Smooth muscle cell of the brain vasculature (primary cell): ENCODE data around the gene OTOF.

Experiments used
- DNase-seq: peaks from one replicate; pipeline ENCODE4 v3.0.0-alpha.2; 2012; ENCODE audit warnings: low read depth, low spot score

OTOF gene

DNA sequence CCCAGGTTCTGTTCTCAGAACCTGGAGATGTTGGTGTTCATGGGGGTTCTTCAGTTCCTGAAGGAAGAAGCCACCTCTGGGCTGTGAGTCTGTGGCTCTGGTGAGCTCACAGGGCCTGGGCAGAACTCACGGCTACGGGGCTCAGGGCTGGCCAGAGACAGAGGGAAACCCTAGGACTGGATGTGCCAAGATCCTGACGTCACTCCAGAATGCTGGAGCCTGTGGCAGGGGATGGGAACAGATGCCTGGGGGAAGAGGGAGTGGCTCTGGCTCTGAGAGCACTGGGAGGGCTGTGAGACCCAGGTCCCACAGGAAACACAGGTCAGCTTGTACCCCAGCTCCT lies at the start of gene OTOF:
Gene OTOF (minus strand): TSS at position 214 of the 343 bp plus-strand sequence.
- DNase-seq = no peak

DNA sequence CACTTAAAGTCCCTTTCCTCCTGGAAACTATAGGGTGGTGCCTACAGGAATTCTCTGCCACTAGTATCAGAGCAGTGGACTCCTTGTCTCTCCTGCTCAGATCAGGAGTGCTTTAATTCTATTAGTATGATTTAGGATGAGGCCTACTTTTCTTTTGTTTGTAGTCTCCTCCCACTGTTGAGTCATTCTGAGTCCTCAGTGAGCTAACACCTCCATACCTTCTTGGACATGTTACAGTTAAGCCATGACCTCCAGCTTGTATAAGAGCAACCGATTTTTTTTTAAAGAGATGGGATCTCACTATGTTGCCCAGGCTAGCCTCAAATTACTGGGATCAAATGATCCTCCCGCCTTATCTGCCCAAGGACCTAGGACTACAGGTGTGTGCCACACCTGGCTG lies 48.7 kb upstream of the OTOF start:
- no peak for DNase-seq

DNA sequence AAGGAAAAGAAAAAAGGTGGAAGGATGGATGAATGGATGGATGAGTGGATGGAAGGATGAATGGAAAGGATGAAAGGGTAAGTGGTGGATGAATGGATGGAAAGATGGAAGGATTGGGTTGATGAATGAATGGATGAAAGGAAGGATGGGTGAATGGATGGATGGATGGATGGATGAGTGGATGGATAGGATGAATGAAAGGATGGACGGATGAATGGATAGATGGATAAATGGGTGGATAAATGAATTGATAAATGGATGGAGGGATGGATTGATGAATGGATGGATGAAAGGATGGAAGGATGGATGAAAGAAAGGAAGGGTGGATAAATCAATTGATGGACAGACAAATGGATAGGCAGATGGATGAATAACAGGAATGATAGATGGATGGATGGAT lies 48.2 kb upstream of the OTOF start:
- DNase-seq = no peak

DNA sequence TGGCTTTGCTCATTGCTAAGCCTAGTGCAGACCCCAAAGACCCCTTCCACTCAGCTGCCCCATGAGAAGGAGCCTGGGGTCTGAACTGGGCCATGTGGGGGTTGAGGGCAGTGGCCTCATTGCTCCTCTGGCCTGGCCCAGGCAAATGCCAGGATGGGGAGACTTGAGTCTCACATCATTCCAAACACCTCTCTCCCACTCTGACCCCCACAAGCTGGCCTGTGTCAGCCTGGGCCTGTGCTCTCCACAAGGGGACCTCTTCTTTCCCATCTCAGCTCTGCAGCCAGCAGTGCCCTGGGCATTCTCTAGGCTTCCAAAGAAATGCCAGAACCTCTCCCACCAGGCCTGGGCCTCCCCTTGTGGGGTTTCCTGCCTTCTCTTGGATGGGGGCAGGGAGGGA lies 45.8 kb upstream of the OTOF start:
- DNase-seq = no peak

DNA sequence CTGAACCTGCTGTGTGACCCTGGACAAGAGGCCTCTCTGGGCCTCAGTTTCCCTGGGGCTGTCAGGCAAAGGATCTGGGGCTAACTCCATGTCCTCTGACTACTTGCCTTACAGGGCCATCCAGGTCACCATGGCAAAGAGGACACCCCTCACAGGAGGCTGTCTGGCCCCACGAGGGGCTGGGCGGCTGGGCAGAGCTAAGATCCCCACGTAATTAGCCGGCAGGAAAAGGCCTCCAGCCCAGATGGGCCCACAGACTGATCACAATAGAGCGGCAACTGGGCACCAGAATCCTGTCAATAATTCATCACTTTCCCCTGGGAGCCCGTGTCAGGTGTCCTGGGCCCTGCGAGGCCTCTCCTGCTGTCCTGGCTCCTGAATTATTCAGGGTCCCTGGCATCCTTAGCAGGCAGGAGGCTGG lies 44.8 kb upstream of the OTOF start:
- DNase-seq = no peak

DNA sequence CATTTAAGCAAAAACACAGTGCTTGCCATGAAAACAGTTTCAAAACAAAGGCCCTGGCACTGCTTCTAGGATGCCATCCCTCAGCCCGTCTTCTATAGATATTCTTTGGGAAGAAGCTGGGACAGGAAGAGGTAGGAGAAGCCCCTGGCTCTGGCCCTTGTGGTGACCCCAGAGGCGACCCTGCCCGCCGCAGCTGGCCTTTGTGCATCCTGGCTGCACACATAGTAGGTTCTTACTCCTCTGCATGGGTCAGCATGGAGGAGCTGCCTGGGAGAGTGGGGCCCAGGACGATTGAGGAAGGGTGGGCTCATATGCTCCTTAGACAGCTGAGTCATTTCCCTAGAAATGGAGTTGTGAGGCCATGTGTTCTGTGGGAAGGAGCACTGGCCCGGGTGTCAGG lies 44.4 kb upstream of the OTOF start:
- no peak for DNase-seq

DNA sequence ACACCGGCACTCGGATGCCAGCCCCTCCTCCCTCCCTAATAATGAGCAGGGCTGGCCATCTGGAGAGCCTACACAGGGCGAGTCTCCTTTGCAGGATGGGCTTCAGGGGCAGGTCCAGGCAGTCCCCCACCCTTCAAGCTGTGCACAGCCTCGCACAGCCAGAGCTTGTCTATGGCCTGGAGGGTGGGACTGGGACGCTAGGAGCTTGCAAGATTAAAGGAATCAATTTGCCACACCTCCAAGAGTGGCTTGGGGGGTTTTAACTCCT lies 43.9 kb upstream of the OTOF start:
- no peak for DNase-seq

DNA sequence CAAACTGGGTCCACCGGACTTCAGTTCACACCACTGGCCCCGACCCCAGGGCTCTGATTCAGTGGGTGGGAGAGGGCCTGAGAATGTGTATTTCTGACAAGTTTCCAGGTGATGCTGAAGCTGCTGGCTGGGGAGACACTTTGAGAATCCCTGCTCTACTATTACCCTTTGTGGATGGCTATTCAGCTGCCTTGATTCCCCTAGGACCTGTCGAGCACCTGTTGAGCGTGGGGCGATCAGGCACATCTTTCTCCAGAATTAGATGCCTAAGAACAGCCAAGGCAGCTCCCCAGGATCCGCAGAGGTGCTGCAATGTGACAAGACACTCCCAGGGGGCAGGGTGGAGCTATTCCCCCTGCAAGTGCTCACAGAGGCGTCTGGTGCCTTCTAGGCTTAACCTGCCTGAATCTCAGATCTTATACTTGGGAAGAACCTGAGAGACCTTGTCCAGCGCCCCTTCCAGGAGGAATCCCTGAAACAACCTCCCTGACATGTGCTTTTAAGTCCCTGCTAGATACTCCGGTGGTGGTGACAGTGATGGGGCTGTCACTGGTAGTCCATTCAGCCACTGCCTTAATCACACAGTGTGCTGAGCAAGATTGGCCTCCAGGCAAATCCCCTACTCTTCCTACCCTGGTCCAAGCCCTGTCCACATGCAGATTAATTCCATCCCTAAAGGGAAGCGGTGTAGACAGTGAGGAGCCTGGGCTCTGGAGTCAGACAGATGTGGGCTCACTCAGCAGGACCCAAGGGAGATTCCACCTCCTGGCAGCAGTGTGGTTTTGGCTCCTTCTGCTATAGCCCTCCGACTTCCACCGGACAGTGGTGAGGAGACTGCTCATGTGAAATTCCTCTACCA lies 43.4 kb upstream of the OTOF start:
- DNase-seq = no peak

DNA sequence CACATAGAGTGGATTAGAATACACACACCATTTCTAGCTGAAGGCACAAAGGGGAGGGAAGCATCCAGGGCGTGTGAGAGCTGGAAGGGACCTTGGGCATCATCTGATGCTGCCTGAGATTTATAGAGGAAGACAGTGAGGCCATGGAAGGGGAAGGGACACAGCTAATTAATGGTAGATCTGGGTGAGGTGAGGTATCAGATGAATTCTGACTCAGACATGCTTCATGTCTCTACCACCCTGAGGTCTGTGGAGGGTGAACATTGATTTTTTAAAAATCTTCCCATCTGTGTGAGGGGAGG lies 42.2 kb upstream of the OTOF start:
- no peak for DNase-seq

DNA sequence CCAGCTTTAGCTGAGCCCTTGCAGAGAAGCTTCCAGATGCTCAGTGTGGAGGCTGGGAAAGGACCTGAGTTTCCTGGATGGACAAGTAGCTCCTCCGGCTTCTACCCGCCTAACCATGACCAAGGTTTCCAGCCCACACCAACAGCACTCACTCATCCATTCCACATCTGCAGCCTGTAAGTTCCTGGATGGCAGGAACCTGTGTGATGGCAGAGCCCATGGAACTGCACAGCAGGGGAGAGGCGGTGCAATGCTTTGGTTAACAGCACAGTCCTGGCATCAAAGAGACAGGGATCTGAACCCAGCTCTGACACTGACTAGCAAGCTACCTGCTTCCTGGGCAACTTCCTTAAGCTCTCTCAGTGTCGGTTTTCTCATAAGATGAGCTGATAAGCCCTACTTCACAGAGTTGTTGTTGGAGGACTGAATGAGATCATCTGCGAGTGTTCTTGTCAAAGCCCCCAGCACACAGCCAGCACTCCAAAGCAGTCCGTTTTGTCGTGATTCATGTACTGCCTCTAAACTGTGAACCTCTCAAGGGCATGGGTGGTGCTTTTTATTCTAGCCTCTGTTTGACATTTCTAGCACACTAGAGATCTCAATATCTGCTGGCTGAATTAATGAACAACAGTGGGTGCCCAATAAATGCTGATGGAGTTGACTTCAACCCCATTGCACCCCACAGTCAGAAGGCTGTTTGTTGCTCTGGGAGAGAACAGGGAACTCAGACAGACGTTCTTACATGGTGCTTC lies 41.6 kb upstream of the OTOF start:
- no peak for DNase-seq

DNA sequence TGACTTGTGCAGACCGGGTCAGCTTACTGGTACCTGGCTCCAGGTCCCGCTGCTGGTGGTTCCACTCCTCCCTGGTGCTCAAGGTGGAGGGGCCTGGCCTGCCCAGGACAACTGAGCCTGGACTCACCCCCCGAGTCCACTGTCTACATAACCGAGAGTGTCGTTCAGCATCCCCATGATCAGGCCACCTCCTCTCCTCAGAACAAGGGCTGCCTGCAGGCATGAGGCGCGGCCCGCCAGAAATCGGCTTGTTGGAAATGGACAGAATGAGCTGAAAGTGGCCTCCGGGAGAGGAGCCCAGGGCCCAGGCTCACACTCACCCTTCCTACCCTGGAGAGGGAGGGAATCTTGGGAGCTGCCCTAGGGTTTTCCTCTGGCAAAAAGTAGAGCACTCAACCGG lies 38.9 kb upstream of the OTOF start:
- no peak for DNase-seq

DNA sequence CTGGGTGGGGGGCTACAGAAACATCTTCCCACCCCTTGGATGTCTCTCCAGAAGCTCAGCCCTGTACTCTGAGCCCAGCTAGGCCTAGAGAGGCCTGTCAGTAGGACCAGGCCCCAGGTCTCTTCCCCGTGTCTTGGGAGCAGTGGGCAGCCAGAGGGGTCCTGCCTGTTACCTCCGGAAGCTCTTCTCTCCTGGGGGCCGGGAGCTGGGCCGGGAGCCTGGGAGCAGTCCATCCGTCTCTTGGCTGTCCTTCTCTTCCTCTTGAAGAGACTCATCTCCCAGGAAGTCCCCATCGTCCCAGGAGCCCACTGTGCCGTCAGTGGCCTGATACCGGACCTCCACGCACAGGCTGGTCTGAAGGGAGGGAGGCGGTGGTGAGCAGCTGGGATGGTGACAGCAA lies 38.3 kb upstream of the OTOF start:
- no peak for DNase-seq

DNA sequence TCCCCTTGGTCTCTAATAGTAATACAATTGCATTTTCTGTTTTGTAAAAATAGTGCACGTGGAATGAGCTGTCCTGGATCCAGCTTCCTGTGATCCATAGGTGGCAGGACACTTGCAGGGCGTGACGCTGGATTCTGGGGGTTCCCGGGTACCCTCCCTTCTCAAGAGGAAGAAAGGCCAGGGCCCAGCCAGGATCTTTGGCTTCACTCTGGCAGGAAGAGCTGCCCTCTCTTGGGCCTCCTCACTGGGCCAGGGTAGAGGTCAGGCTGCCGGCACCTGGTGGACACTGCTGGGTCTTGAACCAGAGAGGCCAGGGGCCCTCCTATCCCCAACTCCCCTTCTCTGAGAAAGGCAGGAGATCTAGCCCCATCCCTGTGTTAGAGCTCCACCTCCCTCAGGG lies 37.8 kb upstream of the OTOF start:
- no peak for DNase-seq

DNA sequence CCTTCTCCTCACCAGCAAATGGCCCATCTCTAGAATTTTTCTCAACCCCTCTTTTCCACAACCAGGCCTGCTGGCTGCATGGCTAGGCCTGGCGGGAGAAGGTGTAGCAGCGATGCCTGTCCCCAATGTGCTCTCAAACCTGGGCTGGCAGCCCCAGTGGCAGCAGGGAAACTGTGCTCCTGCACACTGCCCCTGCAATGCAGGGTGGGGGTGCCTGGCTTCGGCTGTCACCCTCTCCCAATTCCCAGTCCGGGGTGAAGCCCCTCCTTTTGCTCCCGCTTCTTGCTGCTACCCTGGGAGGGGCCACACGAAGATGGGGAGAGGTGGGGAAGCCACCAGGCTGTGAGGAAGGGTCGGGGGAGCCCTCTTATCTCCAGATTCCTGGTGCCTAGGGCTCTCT lies 36.1 kb upstream of the OTOF start:
- DNase-seq = no peak

DNA sequence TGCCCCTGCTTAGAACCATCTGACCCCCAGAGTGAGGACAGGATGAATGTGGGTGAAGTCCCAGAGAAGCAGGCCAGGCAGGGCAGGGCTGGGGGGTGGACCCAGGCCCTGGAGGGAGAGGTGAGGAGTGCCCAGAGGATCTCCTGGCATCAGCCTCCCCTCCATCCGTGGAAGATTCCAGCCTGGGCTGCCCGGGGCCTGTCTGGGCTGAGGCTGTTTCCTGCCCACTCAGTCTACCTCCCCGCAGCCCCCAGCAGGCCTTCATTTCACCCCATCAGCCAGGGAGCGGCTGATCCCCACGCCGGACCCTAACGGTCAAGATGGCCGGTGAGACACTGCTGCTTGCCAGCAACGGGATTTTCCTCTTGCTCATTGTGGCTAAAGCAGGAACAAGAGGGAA lies 35.3 kb upstream of the OTOF start:
- no peak for DNase-seq

DNA sequence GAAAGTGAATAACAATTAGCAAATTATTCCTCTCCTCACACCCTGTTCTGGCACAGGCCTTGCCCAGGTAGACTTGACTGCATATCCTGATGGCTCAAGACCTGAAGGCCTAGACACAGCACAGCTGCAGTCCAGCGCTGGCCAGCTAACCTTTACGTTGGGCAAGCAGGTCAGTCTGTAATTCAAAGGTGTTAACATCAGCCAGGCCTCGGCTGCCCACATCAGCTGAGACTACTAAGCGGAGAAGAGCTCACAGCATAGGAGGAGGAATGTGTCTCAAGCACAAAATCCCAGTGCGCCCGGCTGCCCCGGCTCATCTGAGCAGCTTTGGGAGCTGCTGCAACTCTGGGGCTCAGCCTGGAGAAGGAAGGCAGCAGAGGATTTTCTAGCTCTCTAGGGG lies 33.5 kb upstream of the OTOF start:
- no peak for DNase-seq

DNA sequence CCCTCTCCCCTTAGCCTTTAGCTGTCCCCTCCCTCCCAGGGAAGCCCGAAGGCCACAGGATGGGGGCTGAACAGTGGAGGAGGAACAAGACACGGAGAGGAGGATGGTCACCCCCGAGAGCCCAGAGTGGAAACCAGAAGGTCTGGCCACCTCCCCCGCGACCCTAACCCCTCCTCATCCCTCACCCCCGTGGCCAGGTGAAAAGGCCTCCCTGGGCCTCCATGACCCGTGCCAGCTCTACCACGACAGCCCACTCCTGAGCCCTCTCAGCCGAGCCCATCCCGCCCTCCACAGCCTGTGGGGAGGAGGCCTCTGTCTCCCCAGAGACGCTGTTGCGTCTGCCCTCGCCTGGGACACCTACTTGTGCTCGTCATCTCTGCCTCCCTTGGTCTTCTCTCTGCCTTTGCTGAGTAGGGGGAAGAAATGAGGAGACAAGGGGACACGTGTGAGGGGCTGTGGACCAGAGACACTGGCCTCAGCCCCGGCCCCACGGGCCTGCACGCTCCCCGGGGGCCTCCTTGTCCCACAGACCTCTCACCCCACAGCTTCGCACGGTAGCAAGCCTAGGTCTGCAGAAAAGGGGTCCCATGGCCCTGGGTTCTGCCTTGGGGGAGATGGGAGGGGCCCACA lies 32.5 kb upstream of the OTOF start:
- no peak for DNase-seq

DNA sequence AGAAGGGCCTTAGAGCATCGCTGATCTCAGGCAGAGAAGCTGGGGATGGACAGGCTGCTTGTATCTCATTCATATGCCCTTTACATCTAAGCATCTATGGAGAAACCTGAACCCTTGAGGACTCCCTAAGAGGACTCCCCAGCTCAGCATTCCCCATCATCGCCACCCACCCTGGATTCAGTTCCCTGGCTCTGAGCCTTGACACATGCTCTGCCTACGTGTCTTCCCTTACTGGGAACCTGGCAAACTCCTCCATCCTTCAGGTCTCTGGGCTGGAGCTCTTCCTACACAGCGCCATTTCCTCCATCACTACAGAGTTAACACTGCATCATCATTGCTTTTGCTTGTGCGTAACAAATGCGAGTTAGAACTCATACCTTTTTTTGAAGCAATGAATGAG lies 31.2 kb upstream of the OTOF start:
- no peak for DNase-seq

DNA sequence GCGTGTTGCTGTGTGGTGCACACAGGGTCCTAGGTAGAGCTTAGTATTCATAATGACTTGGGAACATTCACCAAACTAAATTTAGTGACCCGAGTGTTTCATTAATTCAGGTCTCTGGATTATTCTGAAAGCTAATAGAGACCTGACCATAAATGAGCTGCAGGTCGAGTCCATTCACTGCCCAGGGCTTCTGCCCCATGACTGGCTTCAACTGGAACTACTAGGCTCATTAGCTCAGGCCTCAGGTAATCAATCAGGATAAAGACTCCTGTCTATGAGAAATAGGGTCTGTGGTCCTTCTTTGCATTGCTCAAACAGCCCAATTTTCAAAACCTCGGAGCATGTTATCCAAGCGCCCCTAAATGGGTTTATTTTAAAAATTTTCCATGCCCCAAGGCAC lies 30.0 kb upstream of the OTOF start:
- DNase-seq = no peak

DNA sequence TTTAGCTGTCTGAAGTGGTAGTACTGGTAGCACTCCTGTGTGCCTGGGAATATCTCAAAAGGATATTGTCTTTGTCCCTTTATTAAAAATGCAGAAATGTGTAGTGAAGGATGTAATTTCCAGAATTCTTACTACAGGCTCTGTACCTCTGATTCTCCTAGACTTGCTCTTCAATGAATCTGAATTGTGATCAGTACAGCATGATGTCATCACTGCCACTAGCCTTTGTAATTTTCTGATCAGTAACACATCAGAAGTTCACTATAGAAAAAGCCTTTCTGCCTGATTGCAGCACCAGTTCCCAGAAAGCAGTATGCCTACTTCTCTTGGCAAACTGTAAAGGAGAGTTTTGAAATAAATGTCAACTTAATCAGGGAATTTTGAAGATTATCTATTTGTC lies 29.2 kb upstream of the OTOF start:
- no peak for DNase-seq

DNA sequence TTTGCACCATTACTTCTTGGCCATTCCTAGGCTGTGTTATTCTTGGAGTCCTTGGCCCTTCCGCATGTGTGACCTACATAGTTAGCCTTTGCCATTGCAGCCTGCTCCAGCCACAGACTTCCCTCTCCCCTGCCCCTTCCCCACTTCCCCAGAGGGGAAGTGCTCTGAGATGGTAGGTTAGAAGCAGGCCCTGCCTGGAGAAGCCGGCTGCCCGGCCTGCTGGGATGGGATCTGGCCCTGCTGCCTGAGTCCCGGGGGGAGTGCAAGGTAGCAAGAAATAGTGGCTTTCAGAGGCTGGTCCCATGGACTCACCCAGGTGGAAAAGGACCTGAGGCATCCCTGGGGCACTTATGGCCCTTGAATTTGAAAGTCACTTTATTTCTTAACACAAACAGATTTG lies 28.4 kb upstream of the OTOF start:
- no peak for DNase-seq

DNA sequence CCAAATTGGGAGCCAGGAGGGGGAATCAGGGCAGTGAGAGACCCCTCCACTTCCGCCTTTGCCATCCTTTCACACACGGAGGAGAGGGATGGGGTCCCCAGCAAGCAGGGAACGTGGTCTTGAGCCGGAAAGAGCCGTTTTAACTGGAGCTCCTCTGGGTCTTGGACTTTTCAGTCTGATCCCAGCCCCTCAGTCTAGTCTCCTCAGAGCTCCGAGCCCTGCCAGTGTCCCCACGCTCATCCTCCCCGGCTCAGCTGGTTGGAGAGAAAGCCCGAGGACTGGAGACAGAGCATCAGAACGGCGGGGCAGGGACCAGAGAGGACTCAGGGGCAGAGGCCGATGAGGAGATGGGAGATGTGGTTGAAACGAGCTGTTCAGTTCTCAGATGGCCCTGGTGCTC lies 26.1 kb upstream of the OTOF start:
- no peak for DNase-seq

DNA sequence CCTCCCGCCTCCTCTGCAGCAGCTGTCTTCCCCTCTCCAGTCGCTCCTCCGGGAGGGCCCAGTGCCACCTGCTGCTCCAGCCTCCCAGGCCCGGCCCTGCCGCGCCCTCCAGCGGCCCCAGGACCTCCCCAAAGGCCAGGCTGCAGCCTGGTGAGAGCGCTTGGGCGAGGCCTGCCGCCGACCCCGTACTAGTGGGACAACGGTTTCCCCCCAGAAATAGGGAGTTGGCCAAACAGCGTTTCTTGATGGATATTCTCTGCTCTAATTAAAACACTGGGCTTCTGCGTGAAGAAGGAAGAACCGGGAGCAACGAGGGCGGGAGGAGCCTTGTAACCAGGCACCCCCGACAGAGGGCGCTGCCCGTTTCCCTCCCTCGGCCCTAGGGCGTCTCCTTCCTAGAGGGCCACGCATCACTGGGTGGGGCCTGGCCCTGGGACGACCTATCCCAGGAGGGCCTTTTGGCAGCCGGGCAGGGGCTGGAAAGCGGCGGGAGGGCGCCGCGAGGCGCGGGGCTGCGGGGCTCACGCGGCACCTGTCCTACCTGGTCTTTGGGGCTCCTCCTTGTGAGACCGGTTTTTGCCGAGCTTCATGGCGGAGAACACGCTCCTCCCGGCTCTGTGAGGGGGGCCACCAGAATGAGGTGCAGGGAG lies 25.4 kb upstream of the OTOF start:
- no peak for DNase-seq
